ENCODE data around the gene CALHM5.
"Not testable (repeated sequence)": the region's sequence is repeated elsewhere in the genome, so short reads cannot be mapped to it uniquely, and the experiment has no call there.

The CALHM5 gene

DNA sequence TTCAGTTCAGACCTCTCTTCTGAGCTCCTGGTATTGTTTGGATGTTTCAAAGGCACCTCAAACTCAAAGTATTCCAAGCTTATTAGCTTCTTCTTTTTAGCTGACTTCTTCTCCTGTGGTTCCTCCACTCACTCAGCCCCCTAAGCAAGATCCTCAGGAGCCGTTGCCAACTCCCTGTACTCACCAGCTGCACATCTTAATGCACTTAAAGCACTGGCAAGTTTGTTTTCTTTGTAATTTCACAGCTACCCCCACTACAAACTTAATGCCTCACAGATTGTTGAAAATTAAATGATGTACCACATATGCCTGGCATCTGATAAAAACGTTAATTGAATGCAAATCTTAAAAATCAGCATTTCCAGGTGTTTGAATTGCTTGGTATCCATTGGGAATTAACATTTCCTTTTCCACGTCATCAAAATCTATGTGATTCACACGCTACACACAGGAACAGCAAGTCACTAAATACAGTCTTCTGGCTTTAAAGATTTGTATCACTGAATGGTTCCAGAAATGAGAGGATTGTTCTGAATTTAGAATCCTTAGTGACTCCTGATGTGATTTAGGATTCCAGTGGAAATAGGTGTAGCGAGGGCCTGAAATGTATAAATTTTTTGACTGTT lies 25.8 kb upstream of the CALHM5 start:
- DNase-seq (ENCODE audit: low read depth): no peak
- TF ChIP-seq, protein P1, sequence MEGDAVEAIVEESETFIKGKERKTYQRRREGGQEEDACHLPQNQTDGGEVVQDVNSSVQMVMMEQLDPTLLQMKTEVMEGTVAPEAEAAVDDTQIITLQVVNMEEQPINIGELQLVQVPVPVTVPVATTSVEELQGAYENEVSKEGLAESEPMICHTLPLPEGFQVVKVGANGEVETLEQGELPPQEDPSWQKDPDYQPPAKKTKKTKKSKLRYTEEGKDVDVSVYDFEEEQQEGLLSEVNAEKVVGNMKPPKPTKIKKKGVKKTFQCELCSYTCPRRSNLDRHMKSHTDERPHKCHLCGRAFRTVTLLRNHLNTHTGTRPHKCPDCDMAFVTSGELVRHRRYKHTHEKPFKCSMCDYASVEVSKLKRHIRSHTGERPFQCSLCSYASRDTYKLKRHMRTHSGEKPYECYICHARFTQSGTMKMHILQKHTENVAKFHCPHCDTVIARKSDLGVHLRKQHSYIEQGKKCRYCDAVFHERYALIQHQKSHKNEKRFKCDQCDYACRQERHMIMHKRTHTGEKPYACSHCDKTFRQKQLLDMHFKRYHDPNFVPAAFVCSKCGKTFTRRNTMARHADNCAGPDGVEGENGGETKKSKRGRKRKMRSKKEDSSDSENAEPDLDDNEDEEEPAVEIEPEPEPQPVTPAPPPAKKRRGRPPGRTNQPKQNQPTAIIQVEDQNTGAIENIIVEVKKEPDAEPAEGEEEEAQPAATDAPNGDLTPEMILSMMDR (conservative IDR thresholded peaks at IDR 0.05; ENCODE audit: low read depth, low read length): no peak
- H3K4me3 ChIP-seq (ENCODE audit: low read depth, low read length): no peak overlapping the region

DNA sequence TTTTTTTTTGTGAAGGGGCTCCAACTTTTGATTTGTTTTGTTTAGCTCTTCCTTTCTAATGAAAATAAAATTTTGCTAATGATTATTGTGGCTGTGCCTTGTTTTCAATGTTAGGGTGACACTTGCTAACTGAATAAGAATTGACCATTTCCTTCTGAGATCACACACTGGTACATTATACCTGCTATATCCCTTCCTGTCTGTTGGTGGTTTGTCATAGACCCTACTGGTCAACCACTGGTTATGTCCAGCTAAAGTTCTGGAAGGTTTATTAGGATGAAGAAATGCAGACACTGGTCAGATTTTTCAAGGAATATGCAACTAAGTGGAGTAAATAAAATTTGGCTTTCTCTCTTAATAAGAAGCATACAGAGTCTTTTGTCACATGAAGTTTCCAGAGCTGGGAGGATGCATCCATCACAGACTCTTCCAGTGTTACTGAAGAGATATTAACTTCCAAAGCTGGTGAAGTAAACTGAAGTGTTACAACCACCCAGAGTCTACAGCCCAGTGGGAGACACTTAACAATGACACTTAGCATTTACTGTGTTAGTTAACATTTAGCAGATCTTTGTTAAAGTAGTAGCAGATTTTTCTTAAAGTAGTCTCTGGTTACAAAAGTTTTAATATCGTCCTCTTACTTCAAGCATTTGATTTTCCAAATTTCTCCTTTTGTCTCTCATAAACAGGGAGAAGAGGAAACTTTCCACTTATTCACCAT lies 19.7 kb upstream of the CALHM5 start:
- DNase-seq (ENCODE audit: low read depth): no peak
- H3K4me3 ChIP-seq (ENCODE audit: low read depth, low read length): no peak overlapping the region
- TF ChIP-seq, protein P1 (conservative IDR thresholded peaks at IDR 0.05; ENCODE audit: low read depth, low read length): no peak

DNA sequence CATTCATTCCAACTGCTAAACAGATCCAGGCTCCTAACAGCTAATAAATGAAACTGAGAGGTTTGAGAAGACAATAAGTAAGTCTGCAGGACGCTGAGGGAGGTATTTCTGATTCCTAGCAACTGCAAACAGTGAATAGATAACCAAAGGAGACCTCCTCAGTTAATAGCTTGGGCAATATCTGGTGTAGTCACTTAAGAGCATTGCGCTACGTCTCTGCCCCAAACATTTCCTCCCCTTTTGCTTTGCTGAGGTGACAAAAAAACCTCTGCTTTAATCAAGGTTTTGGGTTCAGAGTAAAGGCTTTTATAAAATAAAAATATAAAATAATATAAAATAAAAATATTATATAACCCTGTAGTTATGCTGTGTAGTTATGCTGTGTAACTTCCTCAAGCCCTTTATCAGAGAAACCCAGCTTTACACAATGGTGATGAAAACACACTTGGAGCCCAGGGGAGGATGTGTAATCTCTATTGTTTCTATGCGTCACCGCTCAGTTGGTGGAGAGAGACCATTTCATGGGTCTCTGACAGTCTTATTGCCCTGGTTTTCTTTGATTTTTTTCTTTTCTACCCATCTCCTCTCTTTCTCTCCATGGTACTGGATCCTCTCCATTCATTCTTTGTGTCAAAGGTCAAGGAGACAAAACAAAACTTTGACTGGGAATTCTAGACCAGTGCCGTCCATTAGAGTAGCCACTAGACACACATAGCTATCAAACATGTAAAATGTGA lies 18.9 kb upstream of the CALHM5 start:
- H3K4me3 ChIP-seq (ENCODE audit: low read depth, low read length): no peak overlapping the region
- TF ChIP-seq, protein P1 (conservative IDR thresholded peaks at IDR 0.05; ENCODE audit: low read depth, low read length): no peak
- DNase-seq (ENCODE audit: low read depth): no peak

DNA sequence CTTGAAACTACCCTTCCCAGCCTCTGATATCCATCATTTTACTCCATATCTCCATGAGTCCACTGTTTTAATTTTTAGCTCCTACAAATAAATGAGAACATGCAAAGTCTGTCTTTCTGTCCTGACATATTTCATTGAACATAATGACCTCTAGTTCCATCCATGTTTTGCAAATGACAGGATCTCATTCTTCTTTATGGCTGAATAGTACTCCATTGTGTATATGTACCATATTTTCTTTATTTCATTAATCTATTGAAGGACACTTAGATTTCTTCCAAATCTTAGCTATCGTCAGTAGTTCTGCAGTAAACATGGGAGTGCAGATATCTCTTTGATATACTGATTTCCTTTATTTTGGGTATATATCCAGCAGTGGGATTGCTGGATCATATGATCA lies 16.3 kb upstream of the CALHM5 start:
- H3K4me3 ChIP-seq (ENCODE audit: low read depth, low read length); DNase-seq (ENCODE audit: low read depth): not testable (repeated sequence)

DNA sequence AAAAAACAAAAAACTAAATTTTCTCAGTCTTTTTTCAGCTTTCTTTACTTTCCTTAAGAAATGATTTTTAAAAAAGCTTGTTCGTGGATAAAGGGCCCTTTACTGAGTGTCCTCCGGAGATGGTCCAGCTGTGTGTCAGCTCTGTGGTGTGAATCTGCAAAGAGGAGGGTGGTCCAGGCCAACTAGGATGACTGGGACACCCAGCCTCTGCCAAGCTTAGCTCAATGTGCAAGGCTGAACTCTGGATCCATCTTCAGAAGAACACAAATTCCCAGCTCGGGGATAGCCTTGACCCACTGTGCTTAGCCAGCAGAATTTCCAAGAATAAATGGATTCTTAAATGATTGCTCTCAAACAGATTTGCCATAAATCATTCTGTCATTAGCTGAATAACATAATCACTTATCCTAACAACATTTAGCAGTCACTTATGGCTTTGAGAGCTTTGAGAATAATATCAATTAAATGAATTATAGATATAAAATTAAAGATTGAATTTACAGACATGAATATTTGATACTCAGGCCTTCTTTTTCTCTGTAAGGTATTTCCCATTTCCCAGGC lies 14.2 kb upstream of the CALHM5 start:
- TF ChIP-seq, protein P1 (conservative IDR thresholded peaks at IDR 0.05; ENCODE audit: low read depth, low read length): no peak
- H3K4me3 ChIP-seq (ENCODE audit: low read depth, low read length): no peak overlapping the region
- DNase-seq (ENCODE audit: low read depth): no peak

DNA sequence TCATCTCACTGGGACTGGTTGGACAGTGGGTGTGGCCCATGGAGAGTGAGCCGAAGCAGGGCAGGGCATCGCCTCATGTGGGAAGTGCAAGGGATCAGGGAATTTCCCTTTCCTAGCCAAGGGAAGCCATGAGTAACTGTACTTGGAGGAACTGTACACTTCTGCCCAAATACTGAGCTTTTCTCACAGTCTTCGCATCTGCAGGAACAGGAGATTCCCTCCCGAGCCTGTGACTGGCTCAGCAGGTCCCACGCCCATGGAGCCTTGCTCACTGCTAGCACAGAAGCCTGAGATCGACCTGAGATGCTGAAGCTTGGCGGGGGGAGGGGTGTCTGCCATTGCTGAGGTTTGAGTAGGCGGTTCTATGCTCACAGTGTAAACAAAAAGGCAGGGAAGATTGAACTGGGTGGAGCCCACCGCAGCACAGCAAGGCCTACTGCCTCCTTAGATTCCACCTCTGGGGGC lies 10.4 kb upstream of the CALHM5 start:
- TF ChIP-seq, protein P1 (conservative IDR thresholded peaks at IDR 0.05; ENCODE audit: low read depth, low read length): no peak
- DNase-seq (ENCODE audit: low read depth): peak; percentile 45
- no peak overlapping the region for H3K4me3 ChIP-seq (ENCODE audit: low read depth, low read length)

DNA sequence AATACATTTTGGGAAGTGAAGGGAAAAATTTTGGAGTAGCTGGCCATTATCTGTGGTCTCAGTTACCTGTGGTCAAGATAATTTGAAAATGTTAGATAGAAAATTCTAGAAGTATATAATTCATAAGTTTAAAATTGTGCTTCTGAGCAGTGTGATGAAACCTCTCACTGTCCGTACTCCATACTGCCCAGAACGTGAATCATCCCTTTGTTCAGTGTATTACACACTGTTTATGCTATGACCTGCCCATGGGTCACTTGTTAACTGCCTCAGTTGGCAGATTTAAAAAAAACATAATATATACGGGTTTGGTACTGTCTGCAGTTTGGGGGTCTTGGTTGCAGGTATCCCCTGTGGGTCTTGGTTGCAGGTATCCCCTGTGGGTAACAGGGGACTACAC lies 4.1 kb upstream of the CALHM5 start:
- H3K4me3 ChIP-seq (ENCODE audit: low read depth, low read length): no peak overlapping the region
- TF ChIP-seq, protein P1 (conservative IDR thresholded peaks at IDR 0.05; ENCODE audit: low read depth, low read length): no peak
- peak; percentile 61 for DNase-seq (ENCODE audit: low read depth)

Data from choroid plexus epithelial cell (primary cell).